ENCODE data around the gene XIST.
"Not testable (repeated sequence)": the region's sequence is repeated elsewhere in the genome, so short reads cannot be mapped to it uniquely, and the experiment has no call there.

The XIST gene

DNA sequence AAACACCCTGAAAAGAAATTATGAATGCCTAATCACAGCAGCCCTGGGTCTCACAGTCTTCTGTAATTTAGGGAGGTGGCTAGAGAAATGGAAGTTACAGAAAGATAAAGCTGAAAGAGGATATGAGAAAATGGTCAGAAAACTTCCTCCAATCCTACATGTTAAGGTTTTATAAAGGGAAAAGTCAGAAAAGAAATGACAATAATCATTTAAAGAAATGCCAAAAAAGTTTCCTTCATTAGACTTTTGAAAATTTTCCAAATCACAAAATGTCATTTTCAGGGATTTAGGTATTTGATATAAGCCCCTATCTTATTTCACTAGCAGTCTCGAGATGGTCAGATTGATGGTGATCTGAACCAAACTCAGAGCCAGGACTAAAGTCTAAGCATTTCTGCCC, 13.4 kb downstream of the XIST start:
- DNase-seq (ENCODE audit: low spot score) = no peak

DNA sequence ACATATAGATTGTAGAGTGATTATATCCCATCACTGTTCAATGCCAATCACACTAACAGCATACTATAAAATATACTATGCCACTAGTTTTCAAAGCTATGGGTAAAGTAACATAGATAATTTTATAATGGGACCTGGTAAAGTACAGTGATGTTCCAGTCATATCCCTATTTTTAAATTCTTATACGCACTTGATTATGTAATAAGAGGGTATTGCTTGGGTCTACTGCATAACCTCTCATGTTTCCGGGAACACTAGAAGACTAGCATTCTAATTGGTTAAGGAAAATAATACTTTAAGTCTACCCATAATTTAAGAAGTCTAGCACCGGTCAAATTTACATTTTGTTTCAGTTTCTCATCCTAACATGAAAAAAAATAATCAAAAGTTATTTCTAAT, 14.4 kb downstream of the XIST start:
- no peak for DNase-seq (ENCODE audit: low spot score)

DNA sequence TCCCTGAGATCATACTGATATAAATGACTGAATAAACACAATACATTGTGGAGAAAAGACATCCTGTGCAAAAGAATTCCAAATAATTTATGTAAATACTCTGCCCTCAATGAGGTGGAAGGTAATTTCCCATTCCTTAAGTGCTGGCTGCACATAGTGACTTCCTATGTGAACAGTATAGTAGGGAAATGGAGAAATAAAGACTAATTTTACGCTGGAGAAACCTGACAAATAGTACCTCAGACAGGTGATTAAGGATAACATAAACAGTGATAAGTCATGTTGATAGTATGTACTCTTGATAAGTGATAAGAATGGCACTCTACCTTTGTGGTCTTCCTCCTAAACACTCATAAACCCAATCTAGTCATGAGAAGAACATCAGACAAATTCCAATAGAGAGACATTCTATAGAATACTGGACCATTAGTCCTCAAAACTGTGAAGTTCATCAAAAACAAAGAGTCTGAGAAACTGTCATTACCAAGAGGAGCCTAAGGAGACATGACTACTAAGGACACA, 15.5 kb downstream of the XIST start:
- DNase-seq (ENCODE audit: low spot score) = no peak

DNA sequence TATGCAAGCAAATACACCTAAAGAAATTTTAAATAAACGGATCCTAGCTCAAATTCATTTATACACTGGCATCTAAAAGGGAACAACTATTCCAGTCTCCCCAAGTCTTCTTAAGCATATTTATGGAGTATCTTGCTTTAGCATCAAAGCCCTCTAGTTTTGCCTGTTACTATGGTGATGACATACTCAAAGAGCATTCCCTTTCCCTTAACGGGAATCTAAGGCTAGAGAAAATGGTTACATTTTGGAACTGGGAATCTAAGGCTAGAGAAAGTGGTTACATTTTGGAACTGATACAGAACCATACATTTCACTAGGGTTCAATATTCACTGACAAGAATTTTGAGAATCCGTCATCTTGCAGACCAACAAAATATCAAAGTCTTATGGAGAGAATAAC, 18.3 kb downstream of the XIST start:
- DNase-seq (ENCODE audit: low spot score) = no peak

DNA sequence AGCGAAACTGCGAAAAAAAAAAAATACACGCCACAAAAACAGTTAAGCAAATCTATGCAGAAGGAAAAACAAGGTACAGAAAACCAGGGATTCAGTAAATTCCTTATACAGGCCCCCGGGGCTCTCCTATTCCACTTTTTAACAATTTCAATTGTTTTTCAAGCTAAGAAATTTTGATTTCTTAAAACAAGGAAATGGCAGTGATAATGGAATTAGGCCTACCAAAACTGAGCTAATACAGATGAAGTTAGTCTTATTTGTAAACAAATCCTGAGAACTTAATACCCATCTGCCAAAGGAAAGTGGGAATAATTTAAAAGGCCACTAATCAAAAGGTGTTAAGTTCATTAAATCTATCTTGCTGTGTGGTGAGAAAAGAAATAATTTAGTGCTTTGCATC, 20.2 kb downstream of the XIST start:
- DNase-seq (ENCODE audit: low spot score) = no peak

DNA sequence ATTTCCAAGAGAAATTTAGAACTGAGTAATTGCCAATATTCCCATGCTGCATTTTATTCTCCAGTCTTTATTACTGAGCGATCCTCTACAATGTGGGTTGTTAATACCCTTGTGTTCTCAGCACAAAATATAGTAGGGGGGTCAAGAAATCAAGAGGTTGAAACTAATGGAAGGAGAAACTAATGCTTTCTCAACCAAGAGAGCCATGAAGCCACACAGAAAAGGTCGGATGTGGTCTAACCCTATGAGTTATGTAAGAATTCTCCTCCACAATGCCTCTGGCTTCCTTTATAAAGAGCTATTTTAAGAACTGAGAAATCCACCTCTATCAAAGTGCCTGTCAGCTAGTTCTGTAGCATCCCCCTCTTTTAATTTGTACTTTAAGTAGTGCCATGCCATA, 21.0 kb downstream of the XIST start:
- no peak for DNase-seq (ENCODE audit: low spot score)

DNA sequence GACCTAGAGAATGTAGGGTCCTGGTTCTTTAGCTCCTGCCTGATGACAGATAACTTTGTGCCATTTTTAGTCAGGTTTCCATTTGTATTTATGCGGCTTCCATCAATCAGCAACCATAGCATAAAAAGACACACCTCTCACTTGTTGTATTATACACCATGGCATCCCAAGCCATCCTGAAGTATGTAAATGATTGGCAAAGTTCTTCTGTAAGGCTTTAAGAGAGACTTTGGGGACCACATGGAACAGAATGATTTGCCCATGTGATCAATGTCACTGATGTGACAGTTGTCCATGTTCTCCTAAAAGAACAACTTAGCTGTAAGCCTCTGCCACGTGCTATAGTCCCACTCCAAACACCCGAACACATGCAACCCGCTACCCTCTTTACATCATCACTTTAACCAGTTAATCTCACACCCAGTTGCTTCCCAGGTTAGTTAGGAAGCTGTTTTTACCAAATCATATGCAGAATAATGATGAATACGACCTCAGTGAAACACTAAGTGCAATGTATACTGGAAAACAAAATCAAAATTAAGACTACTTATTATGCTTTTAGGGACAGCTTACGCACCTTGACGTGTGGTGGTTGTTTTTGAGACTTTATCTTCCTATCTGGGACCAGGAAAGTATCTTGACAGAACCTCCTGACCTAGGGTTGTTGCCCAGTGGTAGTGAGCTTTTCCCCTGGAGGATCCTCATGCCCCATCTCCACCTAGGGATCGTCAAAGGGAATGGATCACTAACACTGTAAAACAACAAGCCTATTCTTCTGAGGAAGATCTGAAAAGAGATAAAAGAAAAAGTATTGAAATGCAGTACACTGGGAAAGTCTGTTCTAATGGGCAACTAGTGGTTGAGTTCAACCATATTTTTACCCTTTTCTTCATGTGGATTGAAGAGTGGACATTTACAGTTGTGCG, 21.8 kb downstream of the XIST start:
- no peak for DNase-seq (ENCODE audit: low spot score)

DNA sequence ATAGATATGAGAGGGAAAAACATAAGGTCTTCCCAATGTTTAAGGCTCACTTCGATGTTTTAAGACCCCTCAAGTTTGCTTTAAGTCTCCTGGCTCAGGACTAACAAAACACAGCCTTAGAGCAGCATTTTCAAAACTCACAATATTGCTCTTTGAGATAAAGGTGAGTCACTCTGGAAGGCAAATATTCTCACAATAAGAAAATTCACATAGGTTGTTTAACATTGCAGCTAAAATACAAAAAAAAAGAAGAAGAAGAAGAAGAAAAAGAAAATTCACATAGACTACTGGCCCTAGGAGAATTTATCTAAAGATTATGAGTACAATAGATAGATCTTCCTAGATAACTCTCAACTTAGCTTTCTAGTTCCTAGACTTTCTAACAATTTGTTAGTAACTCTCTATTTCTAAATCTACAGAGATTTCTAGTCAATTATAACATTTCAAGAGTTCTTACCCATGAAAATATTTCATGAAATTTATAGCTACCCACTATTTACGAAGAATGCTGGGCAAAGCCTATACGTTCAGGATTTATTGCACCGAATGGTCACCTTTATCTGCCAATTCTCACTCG, 22.5 kb downstream of the XIST start:
- DNase-seq (ENCODE audit: low spot score) = no peak

DNA sequence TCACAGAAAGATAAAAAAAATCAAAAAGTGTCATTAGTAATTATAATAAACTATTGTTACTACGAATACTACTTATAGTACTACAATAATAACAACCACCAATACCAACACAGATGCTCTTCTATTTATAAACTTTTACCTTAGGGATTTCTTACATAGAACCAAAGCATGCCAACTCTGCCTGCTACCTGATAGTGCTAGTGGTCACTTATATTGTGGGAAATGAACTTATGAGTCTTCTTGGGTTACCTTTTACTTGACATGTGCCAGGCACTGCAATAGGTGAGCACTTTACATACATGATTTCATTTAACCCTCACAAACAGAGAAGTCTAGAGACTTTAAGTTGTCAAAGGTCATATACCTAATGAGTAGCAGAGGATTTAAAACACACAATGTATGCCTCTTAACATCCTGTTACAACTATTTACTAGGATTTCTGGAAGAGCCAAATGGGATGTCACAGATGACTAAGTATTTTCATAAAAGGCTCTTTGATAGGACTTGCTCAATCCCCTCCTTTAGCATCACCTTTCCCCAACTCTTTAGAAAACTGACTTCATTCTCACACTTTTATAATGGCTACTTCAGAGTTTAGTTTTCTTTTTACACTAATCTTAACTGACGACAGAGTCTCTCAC, 24.3 kb downstream of the XIST start:
- no peak for DNase-seq (ENCODE audit: low spot score)

DNA sequence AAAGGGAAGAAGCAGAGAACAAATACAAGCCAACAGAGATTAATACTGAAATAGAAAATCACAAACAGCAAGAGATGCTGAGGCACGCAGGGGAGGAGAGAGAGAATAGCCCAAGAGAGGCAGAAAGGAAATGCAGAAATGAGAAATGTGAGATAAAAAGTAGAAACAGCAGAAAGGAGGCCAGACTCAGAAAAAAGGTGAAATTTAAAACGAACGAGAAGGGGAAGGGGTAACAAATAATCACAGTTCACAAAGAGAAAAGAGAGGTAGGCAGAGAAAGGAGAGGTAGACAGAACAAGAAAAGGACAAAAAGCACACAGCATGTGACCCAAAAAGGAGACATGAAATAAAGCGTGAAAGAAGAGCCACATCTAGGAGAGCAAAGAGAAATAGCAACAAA, 25.1 kb downstream of the XIST start:
- DNase-seq (ENCODE audit: low spot score) = no peak

DNA sequence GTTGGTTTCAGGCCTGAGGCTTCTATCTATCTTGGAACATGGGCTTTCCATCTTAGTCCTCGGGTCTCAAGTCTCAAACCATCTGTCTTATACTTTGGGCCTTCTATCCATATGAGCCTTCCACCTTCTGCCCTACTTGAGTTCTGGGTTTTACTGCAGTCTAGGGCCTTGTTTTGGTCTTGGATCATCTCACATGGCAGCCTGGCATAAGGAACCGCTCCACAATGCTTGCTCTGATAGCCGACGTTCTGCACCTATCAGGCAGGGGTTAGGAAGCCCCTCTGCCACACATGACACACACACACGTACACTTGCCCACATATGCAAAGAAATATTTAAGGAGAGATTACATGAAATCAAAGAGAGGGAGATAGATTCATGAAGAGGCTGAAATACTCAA, 25.5 kb downstream of the XIST start:
- DNase-seq (ENCODE audit: low spot score) = no peak

DNA sequence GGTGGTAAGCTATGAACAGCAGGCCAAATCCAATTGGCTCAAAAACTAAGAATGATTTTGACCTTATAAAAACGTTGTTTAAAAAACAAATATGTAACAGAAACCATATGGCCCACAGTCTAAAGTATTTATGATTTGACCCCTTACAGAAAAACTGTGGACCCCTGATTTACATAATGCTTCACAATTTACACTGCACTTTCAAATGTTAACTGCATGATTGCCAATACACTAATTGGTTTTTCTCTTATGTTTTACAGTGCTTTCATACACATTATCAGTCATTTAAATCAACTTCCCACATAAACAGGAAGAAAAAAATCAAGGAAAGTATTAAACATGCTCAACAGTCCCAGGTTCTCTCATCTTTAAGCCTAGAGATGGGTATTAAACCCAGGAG, 26.9 kb downstream of the XIST start:
- DNase-seq (ENCODE audit: low spot score) = no peak

DNA sequence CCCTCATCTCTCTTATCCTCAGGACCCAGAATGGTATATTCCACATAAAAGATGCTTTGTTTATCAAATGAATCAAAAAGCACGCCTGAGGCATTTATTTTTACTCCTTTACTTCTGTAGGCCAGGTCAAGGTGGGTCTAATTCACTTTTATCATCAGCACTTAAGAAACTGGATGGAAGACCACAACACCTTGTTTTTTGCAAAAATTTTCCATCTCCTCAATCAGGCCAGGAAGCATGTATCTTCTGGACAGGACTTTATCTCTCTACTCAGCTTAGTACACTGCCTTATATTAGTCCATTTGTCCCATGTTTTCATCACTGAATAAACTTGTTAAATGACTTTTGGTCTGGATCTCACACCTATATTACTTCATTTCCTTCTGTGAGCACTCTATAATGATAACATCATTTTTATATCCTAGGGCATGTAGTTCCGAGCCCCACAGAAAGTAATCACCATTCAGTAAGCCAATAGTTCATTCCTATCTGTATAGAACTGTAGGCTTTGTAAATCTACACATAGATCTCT, 29.0 kb downstream of the XIST start:
- no peak for DNase-seq (ENCODE audit: low spot score)

DNA sequence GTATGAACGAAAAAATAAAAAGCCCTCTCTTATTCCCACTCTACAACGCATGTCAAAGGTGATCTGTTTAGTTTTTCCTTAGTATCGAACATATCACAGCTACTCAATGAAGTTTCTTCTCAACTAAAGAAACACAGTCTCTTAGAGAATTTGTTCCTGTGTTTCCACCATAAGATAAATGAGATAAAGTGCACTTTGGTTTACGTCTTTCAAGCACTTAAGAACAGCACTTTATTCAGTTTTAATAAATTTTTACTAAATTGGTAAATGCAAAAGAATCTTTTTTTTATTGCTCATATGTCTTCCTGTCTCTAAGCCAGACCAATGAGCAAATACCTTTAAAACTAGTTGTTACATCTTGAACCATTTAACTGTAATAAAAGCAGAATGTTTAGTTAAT, 29.7 kb downstream of the XIST start:
- DNase-seq (ENCODE audit: low spot score) = no peak

DNA sequence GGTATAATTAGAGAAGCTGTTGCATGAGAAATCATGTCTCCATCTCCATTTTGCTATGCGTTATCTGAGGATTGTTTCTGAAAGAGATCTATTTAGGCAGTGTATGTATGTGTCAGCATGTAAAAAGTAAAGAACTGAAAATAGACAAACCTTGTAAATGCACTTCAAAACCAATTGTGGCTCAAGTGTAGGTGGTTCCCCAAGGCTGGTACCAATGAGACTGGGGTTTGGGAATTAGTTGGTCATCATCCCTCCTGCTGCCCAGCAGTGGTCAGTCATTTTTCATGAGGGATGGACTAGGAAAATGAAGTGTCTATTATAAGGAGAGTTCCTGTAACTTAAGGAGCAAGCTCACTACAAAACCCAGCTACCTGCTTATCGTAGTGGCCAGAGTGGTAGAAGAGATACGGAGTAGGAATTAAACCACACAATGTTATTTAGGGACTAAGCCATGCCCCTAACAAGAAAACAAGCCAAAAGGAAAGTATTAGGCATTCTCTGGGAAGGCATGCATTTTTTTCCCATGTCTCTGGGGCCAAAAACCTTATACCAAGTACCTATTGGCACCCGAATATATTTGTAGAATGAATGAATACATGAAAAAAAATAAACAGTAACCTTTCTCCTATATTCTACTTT, 30.5 kb downstream of the XIST start:
- DNase-seq (ENCODE audit: low spot score) = no peak

DNA sequence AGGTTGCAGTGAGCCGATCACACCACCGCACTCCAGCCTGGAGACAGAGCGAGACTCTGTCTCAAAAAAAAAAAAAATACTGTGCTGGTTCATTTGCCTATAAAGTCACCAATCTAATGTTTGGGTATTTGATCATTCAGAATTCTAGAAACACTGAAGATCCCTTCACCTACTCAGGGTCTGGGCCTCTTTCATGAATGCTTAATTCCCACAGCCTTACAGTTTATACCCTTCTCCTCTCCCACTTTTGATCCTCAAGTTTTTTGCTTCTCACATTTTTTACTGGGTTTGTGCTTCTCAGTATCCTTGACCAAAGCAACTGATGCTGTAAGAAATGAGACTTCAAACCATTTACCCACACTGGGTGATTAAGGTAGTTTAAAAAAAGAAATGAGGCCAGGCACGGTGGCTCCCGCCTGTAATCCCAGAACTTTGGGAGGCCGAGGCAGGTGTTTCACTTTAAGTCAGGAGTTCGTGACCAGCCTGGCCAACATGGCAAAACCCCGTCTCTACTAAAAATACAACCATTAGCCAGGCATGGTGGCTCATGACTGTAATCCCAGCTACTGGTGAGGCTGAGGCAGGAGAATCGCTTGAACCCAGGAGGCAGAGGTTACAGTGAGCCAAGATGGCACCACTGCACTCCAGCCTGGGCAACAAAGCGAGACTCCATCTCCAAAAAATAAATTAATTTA, 32.5 kb downstream of the XIST start:
- DNase-seq (ENCODE audit: low spot score) = not testable (repeated sequence)

DNA sequence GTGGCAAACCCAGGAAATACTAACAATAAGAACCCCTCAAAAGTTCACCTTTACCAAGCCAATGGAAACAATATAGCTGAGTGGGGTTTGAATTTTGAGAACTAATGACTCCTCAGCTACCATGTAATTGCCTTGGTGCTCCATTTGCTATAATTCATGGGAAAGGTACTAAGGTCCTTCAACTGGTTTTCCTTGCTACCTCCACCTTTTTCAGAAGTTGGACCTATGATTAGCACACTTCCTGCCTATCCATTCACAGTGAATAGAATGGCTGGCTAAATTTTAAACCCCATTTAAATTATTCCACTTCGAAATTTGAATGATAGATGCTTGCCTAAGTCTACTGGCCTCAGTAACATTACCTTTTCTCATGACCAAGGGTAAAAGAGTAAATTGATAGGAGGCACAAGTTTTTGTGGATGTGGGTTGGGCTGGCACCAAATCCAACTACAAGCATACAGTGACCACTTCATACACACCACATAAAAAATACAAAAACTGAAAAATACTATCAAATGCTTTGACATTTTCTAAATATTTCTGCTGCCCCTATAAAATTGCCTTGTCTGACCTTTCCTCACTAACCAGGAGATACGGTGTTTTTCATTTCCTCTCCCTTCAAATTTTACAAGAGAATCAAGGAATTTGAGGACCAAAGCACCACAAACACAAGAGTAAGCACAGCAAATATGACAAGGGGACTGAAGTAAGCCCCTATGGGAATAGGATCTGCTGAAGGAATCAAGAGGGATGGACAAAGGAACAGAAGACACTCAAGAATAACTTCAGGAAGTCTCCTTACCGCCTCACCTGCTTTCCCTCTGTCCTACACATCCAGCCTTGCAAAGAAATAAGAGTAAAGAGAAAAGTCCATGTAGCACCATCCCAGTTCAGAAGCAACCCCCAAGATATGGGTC, 34.1 kb downstream of the XIST start:
- no peak for DNase-seq (ENCODE audit: low spot score)

DNA sequence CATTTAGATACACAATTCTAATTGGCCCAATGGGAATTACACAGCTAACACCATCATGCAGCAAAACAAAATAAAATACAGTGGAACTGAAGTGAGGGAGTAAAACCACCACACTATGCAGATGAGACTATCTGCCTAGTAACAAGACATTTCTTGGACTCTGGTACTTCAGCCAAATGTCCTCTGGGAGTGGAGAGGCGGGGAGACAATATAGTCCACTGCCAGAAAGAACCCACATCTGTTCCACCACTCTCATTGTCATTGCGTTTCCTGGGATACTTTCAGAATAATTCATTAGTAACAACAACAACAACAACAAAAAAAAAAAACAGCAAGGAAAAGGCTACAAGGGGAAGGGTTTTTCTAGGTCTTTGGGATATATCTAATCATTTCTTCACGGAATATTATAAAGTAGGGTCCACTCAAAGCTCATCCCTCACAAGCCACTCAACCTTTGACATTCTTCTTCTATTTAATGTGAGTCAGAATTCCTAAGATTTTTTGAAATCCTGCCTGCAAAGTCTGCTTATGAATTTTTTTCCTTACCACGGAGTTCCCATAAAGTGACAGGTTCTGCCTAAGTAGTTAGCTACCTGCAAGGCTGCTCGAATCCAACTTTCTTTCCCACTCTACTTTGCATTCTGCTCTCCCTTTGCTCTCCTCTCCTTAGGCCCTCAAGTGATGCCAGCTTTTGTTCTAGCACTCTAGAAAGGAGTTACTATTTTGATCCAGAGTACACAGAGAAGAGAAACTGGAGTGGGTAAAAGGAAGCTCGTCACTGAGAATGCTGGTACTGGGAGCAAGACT, 34.9 kb downstream of the XIST start:
- no peak for DNase-seq (ENCODE audit: low spot score)

DNA sequence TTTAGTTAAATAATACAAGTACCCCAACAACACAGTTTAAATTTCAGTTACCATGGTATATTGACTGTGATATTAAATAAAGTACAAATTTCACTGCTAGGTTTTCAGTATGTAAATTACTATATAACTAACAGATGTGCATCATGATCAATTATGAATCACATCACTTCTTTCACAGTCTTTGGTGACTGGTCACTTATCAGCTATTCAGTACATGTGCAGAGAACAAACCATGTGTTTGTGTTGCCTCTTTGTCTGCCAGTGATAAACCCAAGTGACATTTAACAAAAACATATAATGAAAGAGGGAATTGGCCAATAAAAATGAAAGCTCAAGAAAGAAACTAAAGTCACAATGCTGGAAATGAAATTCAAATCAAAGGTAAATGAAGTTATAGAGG, 40.3 kb downstream of the XIST start:
- no peak for DNase-seq (ENCODE audit: low spot score)

DNA sequence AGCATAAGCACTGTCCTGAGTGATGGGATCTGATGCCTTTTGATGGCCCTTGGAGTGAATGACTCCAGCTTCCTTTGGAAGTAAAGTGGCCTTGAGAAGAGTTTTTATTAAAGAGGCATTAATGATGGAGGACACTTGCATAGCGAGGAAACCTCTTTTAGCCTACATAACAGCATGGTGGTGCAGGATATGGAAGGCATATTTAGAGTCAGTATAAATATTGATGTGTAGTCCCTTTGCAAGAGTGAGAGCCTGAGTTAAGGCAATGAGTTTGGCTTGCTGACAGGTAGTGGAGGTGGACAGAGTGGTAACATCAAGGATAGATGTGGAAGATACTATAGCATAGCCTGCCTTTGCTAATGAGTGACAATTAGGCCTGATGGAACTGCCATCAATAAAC, 48.4 kb downstream of the XIST start:
- DNase-seq (ENCODE audit: low spot score) = not testable (repeated sequence)

Data from AG08396 (cell line).